Motor neuron (in vitro differentiated cells): ENCODE measurements around the gene ANXA11. TPM values are rescaled to one million over a fixed set of nuclear protein-coding genes. Genes with fewer than 3 reads are reported as not detected.

Experiments used
- ATAC-seq, 8 experiments: fragments of 200-7000 bp; cut with Tn5 transposase; replicated peaks in 6 of 8; 2 replicates each; pipeline ENCODE4 v1.8.0; 2021; ENCODE audit warnings: mild to moderate bottlenecking in 8 of 8, moderate library complexity in 8 of 8
- H3K27ac ChIP-seq, 2 donors: fragments of 250-450 bp; sonication (Bioruptor Pico); 2 replicates each; pipeline ENCODE4 v1.9.0; 2021; ENCODE audit warnings: antibody characterized with exemption in 2 of 2, mild to moderate bottlenecking in 2 of 2, moderate library complexity in 1 of 2
- H3K4me1 ChIP-seq, 2 donors: fragments of 250-450 bp; sonication (Bioruptor Pico); replicated peaks in 1 of 2; 2 replicates each; pipeline ENCODE4 v1.6.1; 2021; ENCODE audit warnings: antibody characterized with exemption in 2 of 2, mild to moderate bottlenecking in 2 of 2, moderate library complexity in 1 of 2
- H3K4me3 ChIP-seq, 5 donors: fragments of 250-450 bp; sonication (Bioruptor Pico); 2 replicates each; pipeline ENCODE4 v1.9.0; 2021; ENCODE audit warnings: antibody characterized with exemption in 5 of 5, mild to moderate bottlenecking in 5 of 5, moderate library complexity in 4 of 5
- WGBS, 10 experiments: fragments of 450-650 bp; shearing (Covaris generic); methylation state at CpG; one replicate each; pipeline ENCODE4 v1.0.0; 2022; 5-methylcytosine and 5-hydroxymethylcytosine counted together
- in situ Hi-C, 9 experiments: fragments of 400-800 bp; cut with MboI; loops; one replicate each; pipeline ENCODE4 v1.15.0; 2021; ENCODE audit warnings: low sequenced_read_pairs in 9 of 9, low pct_unique_long_range_greater_than_20kb in 2 of 9; ENCODE audit not compliant: unreplicated experiment in 9 of 9
- total RNA-seq, 8 experiments: library from RNA; unstranded; fragments of 300-600 nt; gene quantifications; 2 replicates each; pipeline versions ENCODE4 v1.2.3 to v1.2.4, GENCODE V29; 2022

Gene ANXA11
- total RNA-seq, 8 experiments from 2014 or later, result 4.9 to 197 (median 37.4) TPM

GRCh38 chr10:80166581-80167470 lies 38.5 kb downstream of the ANXA11 start:
- in situ Hi-C loops, result no loop called here
- no peaks in the 10 kb centered on the region for H3K4me1 ChIP-seq
- WGBS, 10 experiments, result 67 to 100% (median 93%) methylated on average over 1 to 11 of the region's 28 CpGs; no CpG with 5 or more reads in 2 of the 10 experiments
- H3K4me3 ChIP-seq, result no peak overlapping the region
- no peak overlapping the region for H3K27ac ChIP-seq
- ATAC-seq, result no peak

GRCh38 chr10:80165173-80165572 lies 40.2 kb downstream of the ANXA11 start:
- Histone ChIP-seq H3K27ac (no peak overlapping the region), H3K4me1 (no peaks in the 10 kb centered on the region), H3K4me3 (no peak overlapping the region)
- peak in 3 of 8 experiments; percentile 12 to 34 (median 15) for ATAC-seq
- in situ Hi-C loops, result no loop called here
- WGBS, 10 experiments, result 59 to 90% (median 90%) methylated on average over 2 of the region's 7 CpGs; no CpG with 5 or more reads in 7 of the 10 experiments

GRCh38 chr10:80164596-80164995 lies 40.7 kb downstream of the ANXA11 start:
- 80 to 100% (median 95%) methylated on average over 1 to 6 of the region's 7 CpGs; no CpG with 5 or more reads in 1 of the 10 experiments for WGBS, 10 experiments
- Histone ChIP-seq H3K4me3 (no peak overlapping the region), H3K27ac (no peak overlapping the region), H3K4me1 (no peaks in the 10 kb centered on the region)
- ATAC-seq, result no peak
- in situ Hi-C loops, result no loop called here

GRCh38 chr10:80163741-80164341 lies 41.5 kb downstream of the ANXA11 start:
- 0 to 80% (median 70%) methylated on average over 1 to 5 of the region's 8 CpGs; no CpG with 5 or more reads in 3 of the 10 experiments for WGBS, 10 experiments
- in situ Hi-C loops, result no loop called here
- no peaks in the 10 kb centered on the region for H3K4me1 ChIP-seq
- no peak overlapping the region for H3K27ac ChIP-seq
- no peak overlapping the region for H3K4me3 ChIP-seq
- peak in 3 of 8 experiments; percentile 48 to 71 (median 62) for ATAC-seq

GRCh38 chr10:80161321-80162083 lies 43.8 kb downstream of the ANXA11 start:
- ATAC-seq, result no peak
- H3K4me1 ChIP-seq, result no peaks in the 10 kb centered on the region
- H3K4me3 ChIP-seq, result no peak overlapping the region
- in situ Hi-C loops, result no loop called here
- 52 to 94% (median 70%) methylated on average over 1 to 15 of the region's 21 CpGs; no CpG with 5 or more reads in 2 of the 10 experiments for WGBS, 10 experiments
- H3K27ac ChIP-seq, result no peak overlapping the region

GRCh38 chr10:80160361-80161320 lies 44.7 kb downstream of the ANXA11 start:
- no peak for ATAC-seq
- in situ Hi-C loops, result no loop called here
- Histone ChIP-seq H3K4me3 (no peak overlapping the region), H3K4me1 (no peaks in the 10 kb centered on the region), H3K27ac (no peak overlapping the region)
- 80 to 100% (median 91%) methylated on average over 1 to 12 of the region's 17 CpGs; no CpG with 5 or more reads in 1 of the 10 experiments for WGBS, 10 experiments

GRCh38 chr10:80159166-80159873 lies 46.0 kb downstream of the ANXA11 start:
- H3K27ac ChIP-seq, result peak overlapping the region in 1 of 2 donors; percentile 74
- 44 to 100% (median 89%) methylated on average over 4 to 8 of the region's 9 CpGs; no CpG with 5 or more reads in 4 of the 10 experiments for WGBS, 10 experiments

GRCh38 chr10:80158598-80159127 lies 46.7 kb downstream of the ANXA11 start:
- 0 to 87% (median 44%) methylated on average over 1 to 8 of the region's 14 CpGs; no CpG with 5 or more reads in 2 of the 10 experiments for WGBS, 10 experiments
- Histone ChIP-seq H3K27ac (peak overlapping the region in 1 of 2 donors; percentile 84), H3K4me3 (no peak overlapping the region), H3K4me1 (no peaks in the 10 kb centered on the region)
- in situ Hi-C loops, result no loop called here
- peak; percentile 81 to 96 (median 94) for ATAC-seq

More at GRCh38 chr10:80159166-80159873, 46.0 kb downstream of the ANXA11 start:
- no peak for ATAC-seq
- H3K4me3 ChIP-seq, result no peak overlapping the region
- no peaks in the 10 kb centered on the region for H3K4me1 ChIP-seq
- in situ Hi-C loops, result no loop called here

GRCh38 chr10:80158126-80158525 lies 47.2 kb downstream of the ANXA11 start:
- Histone ChIP-seq H3K4me1 (no peaks in the 10 kb centered on the region), H3K27ac (peak overlapping the region in 1 of 2 donors; percentile 84), H3K4me3 (no peak overlapping the region)
- ATAC-seq, result peak in 5 of 8 experiments; percentile 1 to 19 (median 11)
- 67 to 100% (median 90%) methylated on average over 1 to 5 of the region's 5 CpGs; no CpG with 5 or more reads in 7 of the 10 experiments for WGBS, 10 experiments
- in situ Hi-C loops, result no loop called here

- Histone ChIP-seq H3K27ac (peak overlapping the region in 1 of 2 donors; percentile 84), H3K4me1 (no peaks in the 10 kb centered on the region), H3K4me3 (no peak overlapping the region)
- ATAC-seq, result no peak
- WGBS, 10 experiments, result 91 to 100% (median 99%) methylated on average over 2 to 8 of the region's 14 CpGs; no CpG with 5 or more reads in 4 of the 10 experiments
- in situ Hi-C loops, result no loop called here
These were observed 47.8 kb downstream of the ANXA11 start for GRCh38 chr10:80157561-80157960.

GRCh38 chr10:80156216-80156615 lies 49.1 kb downstream of the ANXA11 start:
- WGBS, 10 experiments, result 64 to 100% (median 80%) methylated on average over 2 to 5 of the region's 5 CpGs; no CpG with 5 or more reads in 3 of the 10 experiments
- H3K4me3 ChIP-seq, result no peak overlapping the region
- in situ Hi-C loops, result no loop called here
- H3K27ac ChIP-seq, result no peak overlapping the region
- H3K4me1 ChIP-seq, result no peaks in the 10 kb centered on the region
- ATAC-seq, result no peak
